HCT116 (cell line): ENCODE data around the gene KIRREL2.

Experiments
- CTCF ChIP-seq, 3 experiments: fragments of 200-600 bp in 1 of 3; sonication (generic) in 1 of 3; IDR thresholded peaks in 2 of 3; conservative IDR thresholded peaks in 1 of 3; 2 replicates each; pipeline ENCODE4 v1.5.1; 2012 to 2017; ENCODE audit warnings: low read depth in 2 of 3, low read length in 2 of 3, antibody characterized with exemption in 1 of 3, borderline replicate concordance in 1 of 3, control low read depth in 1 of 3, mild to moderate bottlenecking in 1 of 3, mixed read lengths in 1 of 3, mixed run types in 1 of 3, moderate library complexity in 1 of 3; ENCODE audit not compliant: insufficient read depth in 1 of 3
- EZH2 ChIP-seq: fragments of 200-600 bp; sonication (generic); IDR thresholded peaks from 2 replicates; pipeline ENCODE4 v1.6.1; 2017; ENCODE audit warnings: antibody characterized with exemption, mixed run types
- EZH2phosphoT487 ChIP-seq: fragments of 200-600 bp; IDR thresholded peaks from 2 replicates; pipeline ENCODE4 v1.6.1; 2018; ENCODE audit warnings: antibody characterized with exemption, borderline replicate concordance

DNA sequence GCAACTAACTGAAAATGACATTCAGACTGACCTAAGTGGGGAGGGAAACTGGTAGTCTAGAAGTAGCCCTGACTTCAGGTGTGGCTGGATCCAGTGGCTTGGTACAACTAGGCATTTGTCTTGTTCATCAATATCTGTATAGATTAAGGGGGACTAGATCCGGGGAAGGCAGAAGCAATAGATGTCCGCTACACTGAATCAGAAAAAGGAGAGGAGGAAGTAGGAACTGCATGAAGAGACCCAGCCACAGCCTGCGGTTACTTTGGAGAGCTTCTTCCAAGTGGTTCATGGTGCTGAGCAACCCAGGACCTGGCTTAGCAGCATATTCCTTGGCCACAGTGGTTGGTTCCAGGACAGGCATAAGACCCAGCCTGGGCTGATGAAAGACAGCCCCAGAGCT is 34.1 kb upstream of the KIRREL2 start:
- TF ChIP-seq CTCF (IDR thresholded peaks at IDR 0.05 in 2 of 3, conservative IDR thresholded peaks at IDR 0.05 in 1 of 3; ENCODE audit: borderline replicate concordance in 1 of 3, insufficient read depth in 1 of 3, low read depth in 2 of 3, low read length in 2 of 3): no peak
- TF ChIP-seq EZH2phosphoT487: no peak
- no peak for TF ChIP-seq EZH2
